ENCODE results near the gene MOSMO. TPM values are rescaled to one million over a fixed set of nuclear protein-coding genes. Genes with fewer than 3 reads are reported as not detected.

Gene MOSMO
- total RNA-seq, 2 experiments from 2014 or later = 9.6 to 9.8 TPM

- Histone ChIP-seq H2AFZ (ENCODE audit: low read length) (no peak overlapping the region), H3K36me3 (ENCODE audit: insufficient read depth, low read length) (peaks cover 7% of the 10 kb centered on the region; the same call in 1 of the 2 replicates), H3K27ac (ENCODE audit: low read depth, low read length, poor library complexity, severe bottlenecking) (no peak overlapping the region), H4K20me1 (ENCODE audit: insufficient read depth, low read length) (no peaks in the 10 kb centered on the region), H3K4me2 (ENCODE audit: low read length) (no peak overlapping the region), H3K4me1 (ENCODE audit: insufficient read depth, low read length, poor library complexity, severe bottlenecking) (no peaks in the 10 kb centered on the region), H3K9me3 (ENCODE audit: low read length) (peaks cover 14% of the 10 kb centered on the region), H3K9me2 (ENCODE audit: insufficient read depth, low read length) (no peaks in the 10 kb centered on the region), H3K4me3 (ENCODE audit: low read depth, low read length, poor library complexity, severe bottlenecking) (no peak overlapping the region), H3K79me2 (ENCODE audit: insufficient read depth, low read depth, low read length) (no peaks in the 10 kb centered on the region)
- DNase-seq (ENCODE audit: low spot score) = no peak
- TF ChIP-seq EZH2phosphoT487 (IDR thresholded peaks at IDR 0.05; ENCODE audit: borderline replicate concordance, low read depth, low read length) = no peak
- no peak for TF ChIP-seq CTCF (conservative IDR thresholded peaks at IDR 0.05; ENCODE audit: low read length)
- intact Hi-C loops (cut with micrococcal nuclease; ENCODE audit: unreplicated experiment) = no loop called here
- BruUV-seq (replicated peaks) = no TSS peak
- ChIA-PET POLR2A (interaction anchor here (0.9 to 1.2 kb wide), 2 partner anchors 14 to 58 kb away, joined by 4 to 5 read pairs; partner anchors contain the start of gene MOSMO), CTCF (ENCODE audit: unreplicated experiment) (no interaction called here)
Observed at GRCh38 chr16:22065252-22065651, 57.3 kb downstream of the MOSMO start.

- Histone ChIP-seq H3K27ac (ENCODE audit: low read depth, low read length, poor library complexity, severe bottlenecking) (no peak overlapping the region), H3K36me3 (ENCODE audit: insufficient read depth, low read length) (peaks cover 7% of the 10 kb centered on the region; the same call in 1 of the 2 replicates), H4K20me1 (ENCODE audit: insufficient read depth, low read length) (no peaks in the 10 kb centered on the region), H3K4me3 (ENCODE audit: low read depth, low read length, poor library complexity, severe bottlenecking) (no peak overlapping the region), H3K9me2 (ENCODE audit: insufficient read depth, low read length) (no peaks in the 10 kb centered on the region), H2AFZ (ENCODE audit: low read length) (no peak overlapping the region), H3K4me1 (ENCODE audit: insufficient read depth, low read length, poor library complexity, severe bottlenecking) (no peaks in the 10 kb centered on the region), H3K9me3 (ENCODE audit: low read length) (peaks cover 14% of the 10 kb centered on the region), H3K79me2 (ENCODE audit: insufficient read depth, low read depth, low read length) (no peaks in the 10 kb centered on the region), H3K4me2 (ENCODE audit: low read length) (no peak overlapping the region)
- intact Hi-C loops (cut with micrococcal nuclease; ENCODE audit: unreplicated experiment) = no loop called here
- DNase-seq (ENCODE audit: low spot score) = no peak
- no TSS peak for BruUV-seq (replicated peaks)
- POLR2A ChIA-PET = interaction anchor here (0.6 kb wide), 1 partner anchor 340 kb away, joined by 6 read pairs; no protein-coding TSS in a partner anchor
- TF ChIP-seq CTCF (conservative IDR thresholded peaks at IDR 0.05; ENCODE audit: low read length) (no peak), EZH2phosphoT487 (IDR thresholded peaks at IDR 0.05; ENCODE audit: borderline replicate concordance, low read depth, low read length) (no peak)
- CTCF ChIA-PET (ENCODE audit: unreplicated experiment) = no interaction called here
Observed at GRCh38 chr16:22070361-22071330, 62.7 kb downstream of the MOSMO start.

Measured in OCI-LY7 (cell line).